HS-27A (cell line): ENCODE measurements around the gene ELP2.
"Not testable (repeated sequence)": the region's sequence is repeated elsewhere in the genome, so short reads cannot be mapped to it uniquely, and the experiment has no call there.

ENCODE experiments used
- DNase-seq: peaks from one replicate; pipeline ENCODE4 v3.0.0-alpha.2; 2012; ENCODE audit warnings: low read depth, missing footprints

ELP2 gene

DNA sequence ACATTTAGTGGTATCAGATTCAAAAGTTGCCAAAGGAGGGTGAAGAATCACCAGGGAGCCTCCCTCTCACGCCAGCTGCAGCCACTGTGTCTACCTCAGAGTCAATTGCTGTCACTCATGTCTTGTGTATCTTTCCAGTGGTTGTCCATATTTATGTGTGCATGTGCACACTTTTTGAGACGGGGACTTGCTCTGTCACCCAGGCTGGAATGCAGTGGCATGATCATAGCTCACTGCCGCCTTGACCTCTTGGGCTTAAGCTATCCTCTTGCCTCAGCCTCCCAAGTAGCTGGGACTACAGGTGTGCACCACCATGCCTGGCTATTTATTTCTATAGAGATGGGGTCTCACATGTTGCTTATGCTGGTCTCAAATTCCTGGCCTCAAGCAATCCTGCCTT, 61.6 kb downstream of the ELP2 start:
- no peak for DNase-seq

DNA sequence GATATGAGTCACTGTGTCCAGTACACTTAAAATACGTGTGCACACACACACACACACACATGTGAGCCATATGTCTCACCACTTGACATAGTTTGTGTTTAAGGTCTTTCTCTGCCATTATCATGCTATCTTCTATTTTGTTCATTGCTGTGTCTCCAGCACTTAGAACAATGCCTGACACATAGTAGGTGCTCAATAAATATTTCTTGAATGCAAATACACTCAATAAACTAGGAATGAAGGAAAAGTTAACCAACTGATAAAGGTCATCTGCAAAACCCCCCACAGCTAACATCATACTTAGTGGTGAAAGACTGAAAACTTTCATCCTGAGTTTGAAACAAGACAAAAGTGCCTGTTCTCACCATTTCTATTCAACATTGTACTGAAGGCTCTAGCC, 62.0 kb downstream of the ELP2 start:
- no peak for DNase-seq

DNA sequence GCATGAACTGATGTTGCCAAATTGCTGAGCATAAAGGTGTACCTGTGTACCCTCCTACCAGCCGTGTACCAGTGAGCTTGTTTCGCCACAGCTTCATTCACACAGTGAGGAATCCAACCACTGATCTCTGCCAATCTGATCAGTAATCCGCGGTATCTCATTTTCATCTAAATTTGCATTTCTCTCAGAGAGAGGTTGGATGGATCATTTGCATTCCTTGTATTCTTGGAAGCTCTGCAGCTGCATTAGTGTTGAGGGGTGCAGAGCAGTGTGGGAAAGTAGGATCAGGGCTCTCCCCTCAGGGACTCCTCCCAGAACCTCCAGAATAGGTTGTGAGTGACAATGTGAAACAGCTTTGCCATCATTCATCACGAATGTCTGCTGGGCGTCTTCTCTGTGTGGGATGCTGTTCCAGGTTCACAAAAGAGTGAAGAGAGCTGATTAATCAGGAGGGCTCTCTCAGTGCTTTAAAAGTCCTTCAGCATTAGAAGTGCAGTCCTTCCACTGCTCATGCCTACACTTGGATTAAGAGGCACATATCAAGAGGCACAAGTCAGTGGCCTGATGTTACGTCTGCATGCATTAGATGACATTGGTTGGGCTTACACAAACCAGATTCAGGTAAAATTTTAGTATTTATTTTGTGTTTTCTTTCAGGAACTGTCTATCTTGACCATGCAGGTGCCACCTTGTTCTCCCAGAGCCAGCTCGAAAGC, 65.1 kb downstream of the ELP2 start:
- DNase-seq = no peak

DNA sequence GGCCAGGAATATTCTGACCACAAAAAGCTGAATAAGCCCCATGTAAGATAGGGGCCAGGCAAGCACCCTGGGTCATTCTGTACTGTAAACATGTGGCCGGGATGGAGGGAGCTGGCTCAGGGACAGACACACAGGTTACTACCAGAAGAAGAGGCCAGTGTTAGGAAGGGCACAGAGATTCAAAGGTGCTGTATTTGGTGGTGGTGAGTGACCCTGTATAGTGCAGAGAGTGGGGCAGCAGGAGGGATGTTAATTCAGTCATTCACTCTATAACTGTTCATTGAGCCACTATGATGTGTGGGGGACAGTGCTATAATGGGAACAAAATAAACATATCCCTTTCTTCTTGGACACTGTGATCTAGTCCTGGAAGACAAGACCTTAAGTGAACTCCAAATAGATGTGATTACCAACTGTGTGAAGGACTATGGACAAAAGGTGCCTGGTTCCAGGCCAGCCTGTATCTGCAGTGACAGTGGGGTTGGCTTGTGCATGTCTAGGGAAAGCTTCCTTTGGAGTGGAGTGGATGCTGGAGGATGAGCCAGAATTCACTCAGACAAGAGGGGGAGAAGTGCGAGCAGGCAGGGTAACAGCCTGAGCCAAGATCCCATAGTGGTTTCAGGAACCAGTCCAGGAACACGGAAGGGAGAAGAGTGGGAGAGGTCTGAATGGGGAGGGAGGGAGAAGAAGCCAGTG, 65.9 kb downstream of the ELP2 start:
- no peak for DNase-seq

DNA sequence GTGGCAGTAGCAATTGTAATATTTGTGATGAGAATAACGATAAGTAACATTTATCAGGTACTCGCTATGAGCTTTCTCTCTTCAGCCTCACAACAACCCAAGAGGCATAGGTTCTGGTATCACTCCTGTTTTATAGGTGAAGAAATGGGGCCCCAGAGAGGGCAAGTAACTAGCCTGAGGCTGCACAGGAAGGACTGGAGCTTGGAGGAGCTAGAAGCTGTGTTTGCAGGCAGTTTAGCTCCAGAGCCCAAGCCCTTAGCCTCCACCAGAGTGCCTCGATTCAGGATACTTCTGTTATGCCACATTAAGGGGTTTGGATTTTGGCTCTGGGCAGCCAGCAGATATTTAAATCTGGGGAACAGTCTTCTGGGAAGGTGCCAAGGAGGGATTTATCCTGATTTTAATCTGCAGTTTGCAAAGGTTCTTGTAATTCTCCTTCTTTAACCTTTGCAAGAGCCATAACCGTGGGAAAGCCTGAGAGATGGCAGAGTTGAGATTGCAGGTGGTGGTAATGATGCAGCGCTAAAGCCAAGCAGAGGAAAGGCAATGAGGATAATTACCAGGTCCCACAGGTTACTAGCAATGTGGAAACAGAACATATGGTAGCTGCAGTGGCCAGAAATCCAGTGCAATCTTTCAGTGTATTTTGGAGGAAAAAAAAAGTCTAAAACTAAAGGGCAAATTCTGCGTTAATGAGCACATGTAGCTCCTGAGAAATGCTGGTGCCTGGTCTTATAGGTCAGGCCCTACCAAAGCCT, 66.7 kb downstream of the ELP2 start:
- DNase-seq = no peak

DNA sequence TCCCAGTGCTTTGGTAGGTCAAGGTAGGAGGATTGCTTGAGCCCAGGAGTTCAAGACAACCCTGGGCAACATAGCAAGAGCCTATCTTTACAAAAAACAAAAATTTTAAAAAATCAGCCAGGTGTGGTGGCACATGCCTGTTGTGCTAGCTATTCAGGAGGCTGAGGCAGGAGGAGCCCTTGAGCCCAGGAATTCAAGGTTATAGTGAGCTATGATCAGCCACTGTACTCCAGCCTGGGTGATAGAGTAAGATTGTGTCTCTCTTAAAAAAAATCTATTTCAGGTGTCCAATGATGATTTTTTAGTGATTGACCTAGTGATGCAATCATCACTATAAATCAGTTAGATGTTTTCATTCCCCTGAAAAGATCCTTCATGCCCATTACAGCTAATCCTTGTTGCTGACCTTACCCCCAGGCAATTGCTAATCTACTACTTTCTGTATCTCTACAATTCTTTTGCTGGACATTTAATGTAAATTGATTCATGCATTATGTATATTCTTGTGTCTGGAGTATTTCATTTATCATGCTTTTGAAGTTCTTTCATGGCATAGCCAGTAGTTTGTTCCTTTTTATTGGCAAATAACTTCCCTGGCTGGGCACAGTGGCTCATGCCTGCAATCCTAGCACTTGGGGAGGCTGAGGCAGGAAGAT, 67.9 kb downstream of the ELP2 start:
- no peak for DNase-seq

DNA sequence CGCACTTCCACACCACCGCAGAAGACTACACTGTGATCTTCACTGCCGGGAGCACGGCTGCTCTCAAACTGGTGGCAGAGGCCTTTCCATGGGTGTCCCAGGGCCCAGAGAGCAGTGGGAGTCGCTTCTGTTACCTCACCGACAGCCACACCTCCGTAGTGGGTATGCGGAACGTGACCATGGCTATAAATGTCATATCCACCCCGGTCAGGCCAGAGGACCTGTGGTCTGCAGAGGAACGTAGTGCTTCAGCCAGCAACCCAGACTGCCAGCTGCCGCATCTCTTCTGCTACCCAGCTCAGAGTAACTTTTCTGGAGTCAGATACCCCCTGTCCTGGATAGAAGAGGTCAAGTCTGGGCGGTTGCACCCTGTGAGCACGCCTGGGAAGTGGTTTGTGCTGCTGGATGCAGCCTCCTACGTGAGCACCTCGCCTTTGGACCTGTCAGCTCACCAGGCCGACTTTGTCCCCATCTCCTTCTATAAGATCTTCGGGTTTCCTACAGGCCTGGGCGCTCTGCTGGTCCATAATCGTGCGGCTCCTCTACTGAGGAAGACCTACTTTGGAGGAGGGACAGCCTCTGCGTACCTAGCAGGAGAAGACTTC, 70.1 kb downstream of the ELP2 start:
- no peak for DNase-seq

DNA sequence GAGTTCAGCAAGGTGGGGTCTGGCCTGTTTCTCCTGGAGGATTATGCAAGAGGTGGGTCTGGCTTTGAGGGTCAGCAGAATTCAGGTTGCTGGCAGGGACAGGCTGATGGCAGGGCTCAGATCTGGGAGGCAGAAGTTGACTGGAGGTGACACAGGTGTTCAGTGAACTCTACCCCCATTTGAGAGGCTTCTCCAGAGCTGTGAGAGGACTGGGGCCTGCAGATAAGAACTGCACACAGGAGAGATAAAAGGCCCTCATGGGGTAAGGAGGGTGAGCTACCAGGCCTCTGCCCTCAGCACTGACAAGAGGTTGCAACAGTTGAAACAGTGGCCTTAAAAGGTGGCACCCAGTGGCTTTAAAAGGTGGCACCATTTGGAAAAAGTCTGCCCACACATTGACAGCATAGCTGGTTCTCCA, 70.7 kb downstream of the ELP2 start:
- no peak for DNase-seq

DNA sequence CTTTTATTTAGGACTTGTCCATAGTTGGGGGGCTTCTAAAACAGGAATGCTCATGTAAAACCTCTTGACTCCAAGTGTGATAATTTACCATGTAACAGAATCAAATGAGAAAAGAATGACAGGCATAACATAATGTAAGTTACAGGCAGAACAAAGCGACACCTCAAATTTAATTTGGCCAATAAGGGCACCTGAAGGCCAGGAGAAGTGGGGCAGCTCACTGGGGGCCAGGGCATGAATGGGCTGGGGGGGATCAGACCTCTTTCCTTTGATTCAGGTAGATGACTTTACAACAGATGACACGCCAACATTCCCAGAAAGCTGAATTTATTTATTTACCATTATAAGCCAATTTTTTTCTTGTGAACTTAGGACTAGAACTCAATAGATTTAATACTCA, 72.1 kb downstream of the ELP2 start:
- DNase-seq = no peak

DNA sequence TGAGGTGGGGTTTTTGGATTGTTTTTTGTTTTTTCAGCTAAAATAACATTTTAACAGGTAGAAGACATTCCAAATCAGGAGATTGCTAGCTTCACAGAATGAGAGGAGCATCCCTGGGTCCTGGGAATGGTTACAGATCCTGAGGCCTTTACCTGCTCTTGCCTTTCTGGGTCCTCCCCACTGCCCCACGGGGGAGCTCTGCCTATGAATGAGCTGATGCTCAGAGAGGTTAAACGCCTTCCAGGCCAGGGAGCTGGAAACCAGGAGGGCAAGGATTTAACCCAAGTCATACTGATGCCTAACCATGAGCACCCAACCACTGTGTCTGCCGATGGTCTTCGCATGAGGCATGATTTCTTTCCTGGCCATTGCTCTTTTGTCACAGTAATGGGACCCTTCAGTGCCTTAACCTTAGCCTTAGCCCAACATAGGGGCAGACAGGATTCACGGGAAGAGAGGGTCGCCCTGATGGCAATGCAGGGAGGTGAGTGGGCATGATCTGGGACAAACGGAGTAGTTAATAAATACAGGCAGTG, 73.7 kb downstream of the ELP2 start:
- no peak for DNase-seq

DNA sequence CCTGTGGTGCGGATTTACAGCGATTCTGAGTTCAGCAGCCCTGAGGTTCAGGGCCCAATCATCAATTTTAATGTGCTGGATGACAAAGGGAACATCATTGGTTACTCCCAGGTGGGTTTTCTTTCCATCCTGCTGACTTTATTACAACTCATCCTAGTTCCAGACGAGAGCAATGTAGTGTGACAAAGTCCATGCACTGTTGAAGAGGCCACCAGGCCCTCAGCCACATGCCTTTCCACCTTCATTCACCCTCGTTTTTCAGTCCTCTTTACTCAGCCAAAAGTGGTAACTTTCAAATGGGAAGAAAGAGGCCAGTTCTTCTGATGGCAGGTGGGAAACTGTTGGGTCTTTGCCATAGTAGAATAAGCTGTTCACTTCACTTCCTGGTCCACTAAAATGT, 75.5 kb downstream of the ELP2 start:
- no peak for DNase-seq

DNA sequence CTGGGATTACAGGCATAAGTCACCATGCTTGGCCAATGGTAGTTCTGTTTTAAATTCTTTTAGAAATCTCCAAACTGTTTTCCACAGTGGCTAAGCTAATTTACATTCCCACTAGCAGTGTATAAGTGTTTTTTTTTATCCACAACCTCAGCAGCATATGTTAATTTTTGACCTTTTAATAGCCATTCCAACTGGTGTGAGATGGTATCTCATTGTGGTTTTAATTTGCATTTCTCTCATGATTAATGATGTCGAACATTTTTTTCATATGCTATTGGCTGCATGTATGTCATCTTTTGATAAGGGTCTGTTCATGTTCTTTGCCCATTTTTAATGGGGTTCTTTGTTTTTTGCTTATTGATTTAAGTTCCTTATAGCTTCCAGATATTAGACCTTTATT, 77.6 kb downstream of the ELP2 start:
- no peak for DNase-seq

DNA sequence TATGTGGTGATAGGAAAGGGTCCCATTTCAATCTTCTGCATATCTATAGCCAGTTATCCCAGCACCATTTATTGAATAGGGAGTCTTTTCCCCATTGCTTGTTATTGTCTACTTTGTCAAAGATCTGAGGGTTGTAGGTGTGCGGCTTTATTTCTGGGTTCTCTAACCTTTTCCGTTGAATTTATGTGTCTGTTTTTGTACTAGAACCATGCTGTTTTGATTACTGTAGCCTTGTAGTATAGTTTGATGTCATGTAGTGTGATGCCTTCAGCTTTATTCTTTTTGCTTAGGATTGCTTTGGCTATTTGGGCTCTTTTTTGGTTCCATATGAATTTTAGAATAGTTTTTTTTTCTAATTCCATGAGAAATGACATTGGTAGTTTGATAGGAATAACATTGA, 78.3 kb downstream of the ELP2 start:
- not testable (repeated sequence) for DNase-seq

DNA sequence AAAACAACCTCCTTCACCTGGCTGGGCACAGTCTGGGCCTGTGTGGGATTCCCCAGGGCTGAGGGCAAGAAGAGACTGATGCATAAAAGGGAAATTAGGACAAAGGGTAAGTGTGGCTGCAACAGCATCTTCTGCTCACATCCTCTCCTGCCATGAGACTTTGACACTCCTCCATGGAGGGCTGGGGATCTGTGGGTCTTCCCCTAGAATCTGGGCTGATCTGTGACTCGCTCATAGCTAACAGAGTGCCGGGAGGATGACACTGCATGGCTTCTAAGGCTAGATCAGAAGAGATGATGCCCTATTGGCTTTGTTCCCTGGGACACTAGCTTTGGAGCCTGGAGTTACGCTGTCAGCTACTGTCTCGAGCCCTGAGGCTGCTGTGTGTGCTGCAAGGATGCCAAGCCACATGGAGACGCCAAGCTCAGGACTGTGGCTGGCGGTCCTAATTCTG, 81.9 kb downstream of the ELP2 start:
- DNase-seq = no peak

DNA sequence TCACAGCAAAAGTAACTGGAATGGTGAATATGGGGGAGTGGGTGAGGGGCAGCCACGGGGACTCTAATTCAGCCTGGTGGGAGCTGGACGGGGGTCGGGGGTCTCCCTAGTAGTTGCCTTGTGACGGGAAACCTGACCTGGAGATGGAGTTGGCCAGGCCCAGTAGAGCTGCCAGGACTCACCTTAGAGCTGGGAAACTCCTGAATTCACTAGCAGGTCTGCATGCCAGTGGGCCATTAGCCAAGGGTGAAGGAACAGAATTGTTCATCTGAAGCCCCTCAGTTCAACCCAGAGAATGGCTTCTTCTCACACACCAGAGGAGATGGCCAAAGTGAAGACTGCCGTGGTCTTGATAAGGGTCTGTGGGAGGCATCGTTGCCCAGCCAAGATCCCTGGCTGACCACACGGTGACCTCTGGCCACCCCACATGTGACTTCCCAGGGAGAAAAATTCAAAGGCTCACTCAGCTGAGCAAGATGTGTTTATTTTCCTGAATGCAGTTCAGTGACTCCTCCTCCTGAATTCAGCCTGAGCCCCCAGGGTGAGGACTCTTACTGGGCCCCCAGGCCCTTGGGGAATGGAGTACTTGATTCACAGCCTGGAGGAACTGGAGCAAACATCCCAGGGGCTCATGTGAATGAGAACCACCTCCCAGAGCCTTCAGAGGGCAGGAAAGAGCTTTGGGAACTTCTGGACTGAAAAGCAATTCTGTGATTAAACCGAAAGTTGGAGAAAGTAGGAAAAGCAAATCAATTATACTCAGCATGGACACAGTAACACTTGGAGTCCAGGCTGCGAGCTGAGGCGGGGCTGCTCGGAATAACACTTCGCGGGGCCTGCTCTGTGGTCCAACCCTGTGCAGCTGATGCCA, 82.8 kb downstream of the ELP2 start:
- DNase-seq = no peak

DNA sequence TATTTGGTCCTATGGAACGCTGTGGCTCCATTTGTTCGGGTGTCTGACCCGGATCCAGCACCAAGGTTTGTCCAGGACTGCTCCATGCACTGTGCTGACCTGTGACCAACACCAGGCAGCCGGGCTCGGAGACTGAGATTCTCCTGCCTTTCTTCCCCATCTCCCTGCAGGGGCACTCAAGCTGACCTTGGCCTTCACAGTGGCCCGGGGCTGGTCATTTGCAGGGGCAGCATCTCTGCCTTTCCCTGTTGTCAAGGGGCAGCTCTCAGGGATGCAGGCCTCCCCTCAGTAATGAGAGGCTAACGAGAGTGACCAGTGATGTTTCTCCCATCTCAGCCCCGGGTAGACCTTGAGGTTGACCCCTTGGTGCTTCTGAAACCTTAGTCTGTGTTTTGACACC, 85.1 kb downstream of the ELP2 start:
- DNase-seq = no peak

DNA sequence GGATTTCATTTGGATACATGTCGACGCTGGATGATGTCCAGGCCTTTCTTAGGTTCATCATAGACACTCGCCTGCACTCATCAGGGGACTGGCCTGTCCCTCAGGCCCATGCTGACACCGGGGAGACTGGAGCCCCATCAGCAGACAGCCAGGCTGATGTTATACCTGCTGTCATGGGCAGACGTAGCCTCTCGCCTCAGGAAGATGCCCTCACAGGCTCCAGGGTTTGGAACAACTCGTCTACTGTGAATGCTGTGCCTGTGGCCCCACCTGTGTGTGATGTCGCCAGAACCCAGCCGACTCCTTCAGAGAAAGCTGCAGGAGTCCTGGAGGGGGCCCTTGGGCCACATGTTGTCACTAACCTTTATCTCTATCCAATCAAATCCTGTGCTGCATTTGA, 85.9 kb downstream of the ELP2 start:
- DNase-seq = no peak

DNA sequence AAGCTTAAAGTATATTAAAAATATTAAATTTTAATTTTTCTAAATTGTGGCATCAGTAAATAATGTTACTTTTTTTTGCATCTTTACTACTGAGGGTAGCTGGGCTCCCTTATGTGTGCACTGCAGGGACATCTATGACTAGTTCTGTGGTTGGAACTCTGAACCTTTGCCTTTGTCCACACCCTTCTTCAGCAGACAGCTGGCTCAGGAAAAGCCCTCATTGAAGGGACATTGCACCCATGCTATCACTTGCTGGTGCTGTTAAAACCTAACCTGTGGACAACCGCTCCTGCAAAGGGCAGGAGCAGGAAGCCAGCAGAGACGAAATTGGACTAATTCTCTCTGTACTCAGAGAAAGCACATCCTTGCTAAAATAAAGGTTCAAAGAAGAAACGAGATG, 87.6 kb downstream of the ELP2 start:
- no peak for DNase-seq

DNA sequence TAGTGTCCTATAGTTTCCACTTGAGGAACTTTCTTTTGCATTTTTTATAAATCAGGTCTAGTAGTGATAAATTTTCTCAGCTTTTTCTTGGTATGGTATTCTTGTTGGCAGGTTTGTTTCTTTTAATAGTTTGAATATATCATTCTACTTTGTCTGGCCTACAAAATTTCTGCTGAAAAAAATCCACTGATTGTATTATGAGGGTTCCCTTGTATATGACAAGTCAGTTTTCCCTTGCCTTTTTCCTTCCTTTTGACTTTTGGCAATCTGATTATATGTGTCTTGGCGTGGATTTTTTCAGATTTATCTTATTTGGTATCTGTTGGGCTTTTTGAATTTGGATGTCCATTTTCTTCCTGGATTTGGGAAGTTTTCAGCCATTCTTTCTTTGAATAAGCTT, 99.5 kb downstream of the ELP2 start:
- no peak for DNase-seq
